ENCODE data around the gene TLE4. TPM values are rescaled to one million over a fixed set of nuclear protein-coding genes. Genes with fewer than 3 reads are reported as not detected.

Gene TLE4
- total and polyA plus RNA-seq, 10 of the 15 experiments (the other 5 are each of a cell fraction or from before 2014, with no cell fraction given) = 5.3 to 53.3 (median 23.3) TPM

- SMC1A ChIA-PET (ENCODE audit: uncharacterized antibody, unreplicated experiment) = interaction anchor here (0.5 to 1.3 kb wide), 2 partner anchors 17 to 70 kb away, joined by 4 read pairs; no protein-coding TSS in a partner anchor
- WGBS (ENCODE audit: insufficient coverage, insufficient replicate concordance, low lambda C conversion rate, missing lambda C conversion rate) = 92% methylated on average over 13 of the region's 13 CpGs
- no peak overlapping the region for H3K27ac ChIP-seq (ENCODE audit: control insufficient read depth, insufficient read depth)
- H4K20me1 ChIP-seq (ENCODE audit: control insufficient read depth, insufficient read depth) = no peaks in the 10 kb centered on the region
- H2AFZ ChIP-seq (ENCODE audit: control insufficient read depth, low read depth, low read length) = no peak overlapping the region
- no peaks in the 10 kb centered on the region for H3K36me3 ChIP-seq (ENCODE audit: control insufficient read depth in 2 of 2, insufficient read depth in 2 of 2, low read length in 1 of 2)
- TF ChIP-seq NRF1 (conservative IDR thresholded peaks at IDR 0.05; ENCODE audit: low read depth, low read length) (no peak), BRCA1 (IDR thresholded peaks at IDR 0.05; ENCODE audit: low read depth, low read length) (no peak), FOXM1 (IDR thresholded peaks at IDR 0.05; ENCODE audit: low read depth, low read length) (no peak), ZNF622 (IDR thresholded peaks at IDR 0.05) (no peak), NR2C1 (IDR thresholded peaks at IDR 0.05) (no peak), CBX3 (IDR thresholded peaks at IDR 0.05; ENCODE audit: borderline replicate concordance, low read depth) (no peak), SMAD5 (IDR thresholded peaks at IDR 0.05; ENCODE audit: low read depth) (no peak), CHD1 (IDR thresholded peaks at IDR 0.05; ENCODE audit: low read depth, low read length) (no peak), RELA (IDR thresholded peaks at IDR 0.05; ENCODE audit: borderline replicate concordance, partially characterized antibody) (no peak), RBBP5 (conservative IDR thresholded peaks at IDR 0.05) (no peak), IRF4 (IDR thresholded peaks at IDR 0.05; ENCODE audit: low read depth, low read length) (no peak), ZNF217 (IDR thresholded peaks at IDR 0.05) (no peak)
- no peak overlapping the region for H3K9ac ChIP-seq (ENCODE audit: control insufficient read depth, insufficient read depth, low read length)
- H3K9me3 ChIP-seq (replicated peaks; ENCODE audit: control insufficient read depth, insufficient read depth, low read length) = no peaks in the 10 kb centered on the region
- POLR2A ChIA-PET = interaction anchor here (0.6 kb wide), 1 partner anchor 171 kb away, joined by 3 read pairs; no protein-coding TSS in a partner anchor
- ATAC-seq (no peak), DNase-seq (ENCODE audit: low read depth, low spot score) (no peak), FAIRE-seq (no peak)
- in situ Hi-C loops (cut with MboI) = no loop called here
- no peaks in the 10 kb centered on the region for H3K27me3 ChIP-seq (replicated peaks in 1 of 2; ENCODE audit: control insufficient read depth in 2 of 2, insufficient read depth in 2 of 2, low read length in 1 of 2)
- CTCF ChIA-PET = no interaction called here
- H3K4me1 ChIP-seq (ENCODE audit: control insufficient read depth, insufficient read depth, low read length) = no peaks in the 10 kb centered on the region
- H3K4me2 ChIP-seq (ENCODE audit: control insufficient read depth, insufficient read depth) = no peak overlapping the region
- H3K79me2 ChIP-seq (ENCODE audit: control insufficient read depth, insufficient read depth, low read length) = no peaks in the 10 kb centered on the region
- no TSS peak for BruUV-seq (replicated peaks)
- no peak overlapping the region for H3K4me3 ChIP-seq
- intact Hi-C loops (cut with micrococcal nuclease; ENCODE audit: unreplicated experiment) = no loop called here
- RAD21 ChIA-PET (ENCODE audit: unreplicated experiment) = no interaction called here
These were observed 92.1 kb downstream of the TLE4 start for GRCh38 chr9:79663878-79664277.
